Measurements from ENCODE around the gene DERL3.
"Not testable (repeated sequence)": the region's sequence is repeated elsewhere in the genome, so short reads cannot be mapped to it uniquely, and the experiment has no call there.

DERL3 gene

GRCh38 chr22:23838681-23839468 lies at the start of gene DERL3:
Gene DERL3 (minus strand): TSS chr22:23839006. CDS start chr22:23838987, 19 bp downstream.
- peak; percentile 95 for DNase-seq (ENCODE audit: low read depth, low spot score)

GRCh38 chr22:23884140-23884539 lies 45.3 kb upstream of the DERL3 start:
- no peak for DNase-seq (ENCODE audit: low read depth, low spot score)

DNA sequence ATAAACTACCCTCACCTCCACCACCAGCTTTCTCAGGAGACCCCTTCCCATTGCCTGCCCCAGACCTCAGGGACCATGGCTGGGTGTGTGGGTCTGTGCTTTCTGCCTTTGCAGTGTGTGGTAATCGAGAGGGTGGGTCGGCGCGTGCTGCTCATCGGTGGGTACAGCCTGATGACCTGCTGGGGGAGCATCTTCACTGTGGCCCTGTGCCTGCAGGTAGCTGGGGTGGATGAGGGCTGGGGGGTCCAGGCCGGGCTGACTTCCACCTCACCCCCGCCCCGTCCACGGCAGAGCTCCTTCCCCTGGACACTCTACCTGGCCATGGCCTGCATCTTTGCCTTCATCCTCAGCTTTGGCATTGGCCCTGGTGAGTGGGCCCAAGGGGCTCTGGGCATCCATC lies 44.9 kb upstream of the DERL3 start:
- DNase-seq (ENCODE audit: low read depth, low spot score), result no peak

GRCh38 chr22:23882370-23882769 lies 43.6 kb upstream of the DERL3 start:
- no peak for DNase-seq (ENCODE audit: low read depth, low spot score)

GRCh38 chr22:23878219-23878618 lies 39.4 kb upstream of the DERL3 start:
- no peak for DNase-seq (ENCODE audit: low read depth, low spot score)

GRCh38 chr22:23877566-23877965 lies 38.8 kb upstream of the DERL3 start:
- no peak for DNase-seq (ENCODE audit: low read depth, low spot score)

DNA sequence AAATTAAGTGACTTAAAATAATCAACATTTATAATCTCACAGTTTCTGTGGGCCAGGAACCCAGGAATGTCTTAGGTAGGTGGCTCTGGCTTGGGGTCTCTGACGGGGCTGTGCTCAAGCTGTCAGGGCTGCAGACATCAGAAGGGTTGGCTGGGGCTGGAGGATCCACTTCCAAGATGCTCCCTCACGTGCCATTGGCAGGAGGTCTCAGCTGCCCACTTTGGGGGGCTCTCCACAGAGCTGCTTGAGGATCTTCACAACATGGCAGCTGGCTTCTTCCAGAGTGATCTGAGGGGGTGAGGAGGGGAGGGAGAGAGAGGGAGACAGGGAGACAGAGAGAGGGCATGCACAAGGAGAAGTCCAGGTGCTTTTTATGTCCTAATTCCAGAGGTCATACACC lies 37.0 kb upstream of the DERL3 start:
- no peak for DNase-seq (ENCODE audit: low read depth, low spot score)

GRCh38 chr22:23874871-23875270 lies 36.1 kb upstream of the DERL3 start:
- no peak for DNase-seq (ENCODE audit: low read depth, low spot score)

DNA sequence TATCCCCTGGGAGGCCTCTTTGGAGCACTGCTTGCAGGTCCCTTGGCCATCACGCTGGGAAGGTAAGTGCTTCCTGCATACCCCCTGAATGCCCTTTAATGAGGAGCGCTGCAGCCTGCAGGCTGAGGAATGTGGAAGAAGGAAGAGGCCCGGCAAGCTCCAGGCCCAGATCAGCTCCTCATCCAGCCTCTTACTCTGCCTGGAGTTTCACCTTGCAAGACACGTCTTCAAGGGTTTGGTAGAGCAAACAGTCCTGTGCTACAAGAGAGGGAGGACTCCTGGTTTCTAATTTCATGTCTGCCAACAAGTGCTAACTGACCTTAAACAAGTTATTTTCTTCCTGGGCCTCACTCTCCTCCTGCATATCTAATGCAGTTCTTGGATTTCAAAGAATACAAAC lies 29.8 kb upstream of the DERL3 start:
- DNase-seq (ENCODE audit: low read depth, low spot score), result no peak

DNA sequence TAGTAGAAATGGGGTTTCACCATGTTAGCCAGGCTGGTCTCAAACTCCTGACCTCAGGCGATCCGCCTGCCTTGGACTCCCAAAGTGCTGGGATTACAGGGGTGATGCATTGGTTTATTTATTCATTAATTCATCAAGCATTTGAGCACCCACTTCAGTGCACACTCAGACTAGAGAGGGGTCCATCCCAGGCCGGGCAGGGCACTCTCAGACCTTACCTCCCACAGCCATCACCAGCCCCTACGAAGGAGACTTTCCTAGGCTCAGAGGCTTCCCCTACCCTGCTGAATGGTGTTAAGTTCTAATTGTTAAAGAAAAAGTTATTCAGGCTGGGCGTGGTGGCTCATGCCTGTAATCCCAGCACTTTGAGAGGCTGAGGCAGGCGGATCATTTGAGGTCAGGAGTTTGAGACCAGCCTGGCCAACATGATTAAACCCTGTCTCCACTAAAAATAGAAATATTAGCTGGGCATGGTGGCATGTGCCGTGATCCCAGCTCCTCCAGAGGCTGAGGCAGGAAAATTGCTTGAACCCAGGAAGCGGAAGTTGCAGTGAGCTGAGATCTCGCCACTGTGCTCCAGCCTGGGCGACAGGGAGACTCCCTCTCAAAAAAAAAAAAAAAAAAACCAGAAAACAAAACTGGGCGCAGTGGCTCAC lies 25.8 kb upstream of the DERL3 start:
- not testable (repeated sequence) for DNase-seq (ENCODE audit: low read depth, low spot score)

DNA sequence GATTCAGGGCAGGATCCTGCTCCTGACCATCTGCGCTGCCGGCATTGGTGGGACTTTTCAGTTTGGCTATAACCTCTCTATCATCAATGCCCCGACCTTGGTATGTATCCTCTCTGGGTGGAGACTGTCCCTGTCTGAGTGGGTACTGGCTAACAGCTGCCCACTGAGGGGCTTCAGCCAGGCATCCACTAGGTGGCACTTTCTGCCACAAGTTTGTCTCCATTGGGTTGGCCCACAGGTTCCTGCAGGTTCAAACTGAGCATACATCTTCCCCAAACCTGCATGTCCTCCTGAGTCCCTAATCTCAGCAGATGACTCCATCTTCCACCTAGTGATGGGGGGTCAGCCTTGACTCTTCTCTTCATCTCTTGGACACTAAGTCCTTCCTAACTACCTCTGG lies 23.3 kb upstream of the DERL3 start:
- no peak for DNase-seq (ENCODE audit: low read depth, low spot score)

DNA sequence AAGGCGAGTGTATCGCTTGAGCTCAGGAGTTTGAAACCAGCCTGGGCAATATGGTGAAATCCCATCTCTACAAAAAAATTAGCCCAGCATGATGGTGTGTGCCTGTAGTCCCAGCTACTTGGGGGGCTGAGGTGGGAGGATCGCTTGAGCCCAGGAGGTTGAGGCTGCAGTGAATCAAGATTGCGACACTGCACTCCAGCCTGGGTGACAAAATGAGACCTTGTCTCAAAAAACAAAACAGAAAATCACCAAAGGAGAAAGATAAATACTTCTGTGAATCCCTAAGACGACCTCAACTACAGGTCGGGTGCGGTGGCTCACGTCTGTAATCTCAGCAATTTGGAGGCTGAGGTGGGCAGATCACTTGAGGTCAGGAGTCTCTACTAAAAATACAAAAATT lies 21.4 kb upstream of the DERL3 start:
- not testable (repeated sequence) for DNase-seq (ENCODE audit: low read depth, low spot score)

DNA sequence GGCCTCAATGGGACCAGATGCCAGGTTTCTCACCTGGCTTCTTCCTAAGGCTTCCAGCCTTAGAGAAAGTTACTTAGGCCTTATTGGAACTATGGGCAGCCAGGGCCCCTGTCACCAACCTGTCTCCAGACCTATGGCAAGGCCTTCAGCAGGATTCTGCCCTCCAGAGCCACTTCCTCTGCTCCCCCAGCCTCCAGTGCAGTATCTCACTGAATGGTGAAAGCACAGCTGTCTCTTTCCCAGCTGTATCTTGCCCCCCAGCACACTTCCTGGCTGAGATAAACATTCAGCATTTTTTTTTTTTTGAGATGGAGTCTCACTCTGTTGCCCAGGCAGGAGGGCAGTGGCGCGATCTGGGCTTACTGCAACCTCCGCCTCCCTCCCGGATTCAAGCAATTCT lies 20.4 kb upstream of the DERL3 start:
- no peak for DNase-seq (ENCODE audit: low read depth, low spot score)

- no peak for DNase-seq (ENCODE audit: low read depth, low spot score)
Observed at GRCh38 chr22:23858484-23858815, 19.6 kb upstream of the DERL3 start.

DNA sequence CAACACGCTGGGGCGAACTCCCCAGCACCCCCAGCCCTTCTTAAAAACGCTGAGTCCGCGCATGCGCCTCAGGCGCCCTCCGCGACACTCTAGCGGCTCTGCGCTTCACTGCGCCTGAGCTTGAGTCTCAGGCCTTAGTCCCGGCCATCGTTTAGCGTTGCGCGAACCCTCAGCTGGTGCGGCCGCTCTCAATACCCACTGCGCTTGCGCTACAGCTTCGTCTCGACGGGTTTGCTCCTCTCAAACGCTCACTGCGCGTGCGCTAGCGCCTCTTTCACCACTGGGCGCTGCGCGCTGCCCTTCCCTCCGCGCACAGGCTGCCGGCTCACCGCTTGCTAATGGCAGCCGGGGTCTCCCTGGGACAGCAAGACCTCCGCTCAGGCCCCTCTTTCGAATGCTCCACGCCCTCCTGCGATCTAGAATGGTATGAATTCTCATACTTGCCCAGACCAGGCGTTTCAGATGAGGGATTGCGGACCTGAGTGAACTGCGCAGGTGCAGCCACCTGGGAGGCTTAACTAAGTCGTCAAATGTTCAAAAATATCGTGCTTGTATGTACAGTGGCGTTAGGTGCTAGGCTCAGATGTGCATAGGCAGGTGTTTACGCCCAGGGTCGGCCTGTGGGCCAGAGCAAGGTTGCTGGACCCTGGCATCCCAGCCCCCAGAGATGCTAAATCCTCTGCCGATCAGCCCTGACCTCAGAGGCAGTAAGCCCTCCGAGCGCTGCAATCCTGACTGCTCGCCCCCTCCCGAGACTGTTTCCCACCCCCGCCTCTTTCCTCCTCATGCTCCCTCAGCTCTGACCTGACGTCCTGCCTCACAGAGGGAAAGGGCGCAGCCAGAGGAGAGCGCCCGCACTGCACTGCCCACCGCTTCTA lies 19.0 kb upstream of the DERL3 start, which contains the start of gene SLC2A11:
SLC2A11 (plus strand) TSS at position 270 of the 878 bp plus-strand sequence; CDS start at position 395, 125 bp downstream.
- peak; percentile 87 for DNase-seq (ENCODE audit: low read depth, low spot score)

DNA sequence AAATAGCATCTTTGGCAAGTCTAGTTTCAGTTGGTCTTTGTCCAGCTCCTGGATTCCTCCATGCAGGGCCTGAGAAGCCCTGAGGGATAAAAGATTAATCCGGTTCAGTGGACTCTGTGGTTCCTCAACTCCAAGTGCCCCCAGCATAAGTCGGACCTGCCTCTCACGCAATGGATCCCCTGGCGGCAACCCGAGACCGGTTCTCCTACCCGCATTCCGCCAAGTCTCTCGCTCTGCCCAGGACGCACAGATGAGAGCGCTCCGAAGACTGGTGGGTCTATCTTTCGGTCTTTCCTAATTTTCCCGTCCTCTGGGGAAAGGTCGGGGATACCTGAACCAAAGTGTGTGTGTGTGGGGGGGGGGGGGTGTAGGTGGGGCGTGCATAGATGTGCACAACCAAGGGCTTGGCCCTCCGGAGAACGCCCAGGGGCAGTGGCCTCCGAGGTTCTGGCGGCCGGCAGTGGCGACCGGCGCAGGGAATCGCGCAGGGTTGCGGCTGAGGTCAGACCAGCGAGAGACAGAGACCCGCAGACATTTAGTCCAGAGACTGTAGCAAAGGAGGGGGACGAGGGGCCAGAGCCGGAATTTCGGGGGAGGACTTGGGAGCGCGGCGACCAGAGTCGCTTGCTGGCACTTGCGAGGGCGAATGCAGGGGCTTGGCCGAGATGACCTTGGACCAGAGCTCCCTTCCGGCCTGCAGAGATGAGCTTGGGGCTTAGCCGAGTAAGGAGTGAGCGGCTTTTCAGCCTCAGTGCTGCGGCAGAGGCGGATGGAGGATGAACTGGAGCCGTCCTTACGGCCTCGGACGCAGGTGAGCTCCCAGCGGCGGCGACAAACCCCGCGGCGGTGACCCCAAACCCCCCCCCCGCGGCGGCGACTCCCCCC lies 18.2 kb upstream of the DERL3 start:
- DNase-seq (ENCODE audit: low read depth, low spot score), result no peak

DNA sequence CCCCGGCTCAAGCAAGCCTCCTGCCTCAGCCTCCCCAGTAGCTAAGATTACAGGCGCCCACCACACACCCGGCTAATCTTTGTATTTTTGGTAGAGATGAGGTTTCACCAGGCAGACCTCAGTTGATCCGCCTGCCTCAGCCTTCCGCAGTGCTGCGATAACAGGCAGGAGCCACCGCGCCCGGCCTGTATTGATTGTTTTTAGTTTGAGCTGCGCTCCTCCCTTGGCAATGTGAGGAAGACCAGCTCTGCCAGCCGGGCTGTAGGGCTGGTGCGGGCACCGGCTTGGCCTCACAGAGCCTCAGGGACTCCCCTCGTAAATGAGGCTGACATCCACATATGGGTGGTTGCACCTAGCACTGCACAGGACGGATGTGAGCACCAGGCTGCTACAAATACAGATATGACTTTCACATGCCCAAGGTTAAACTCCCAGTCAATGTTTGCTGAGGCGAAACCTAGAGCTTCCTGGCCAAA lies 11.4 kb upstream of the DERL3 start:
- no peak for DNase-seq (ENCODE audit: low read depth, low spot score)

DNA sequence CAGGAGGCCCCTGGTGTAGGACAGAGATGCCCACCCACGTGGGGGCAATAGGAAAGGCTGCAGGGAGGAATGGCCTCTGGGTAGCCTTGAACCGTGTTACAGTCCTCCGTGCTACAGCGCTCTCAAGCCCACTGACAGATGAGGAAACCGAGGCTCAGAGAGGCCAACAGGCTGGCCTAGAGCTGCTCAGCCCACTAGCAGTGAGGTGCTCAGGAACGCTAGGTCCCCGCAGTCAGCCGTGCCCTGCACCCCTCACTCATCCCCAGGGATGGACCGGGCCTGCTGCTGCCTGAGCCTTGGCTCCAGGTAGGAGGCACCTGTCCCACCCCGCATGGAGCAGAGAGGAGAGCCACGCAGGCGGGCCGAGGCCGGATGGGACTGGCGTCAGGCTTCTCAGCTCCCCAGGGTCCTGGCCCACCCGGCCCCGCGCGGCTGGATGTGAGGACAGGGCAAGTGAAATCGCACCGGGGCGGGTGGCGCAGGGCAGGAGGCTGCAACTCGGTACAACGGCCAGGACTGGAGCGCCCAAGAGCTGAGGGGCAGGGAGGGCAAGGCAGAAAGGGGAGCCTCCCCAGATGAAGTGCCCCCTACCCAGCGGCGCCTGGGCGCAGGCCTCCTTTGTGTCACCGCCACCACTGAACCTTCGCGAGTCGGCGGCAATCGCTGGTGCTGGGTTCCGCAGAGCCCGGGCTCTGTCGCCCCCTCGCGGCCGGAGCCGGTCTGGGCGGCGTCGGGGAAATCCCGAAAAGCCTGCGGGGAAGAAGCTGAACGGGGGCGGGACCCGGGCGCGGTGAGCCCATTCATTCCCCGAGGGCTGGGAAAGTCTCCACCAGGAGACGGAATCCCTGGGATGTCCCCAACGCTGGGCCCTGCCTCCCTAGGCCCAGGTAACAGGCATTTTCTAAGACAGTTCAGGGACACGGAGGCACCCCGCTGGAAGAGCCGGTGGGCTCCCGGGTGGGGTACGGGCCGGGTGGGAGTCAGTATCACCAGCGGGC lies 10.5 kb upstream of the DERL3 start:
- DNase-seq (ENCODE audit: low read depth, low spot score), result no peak

DNA sequence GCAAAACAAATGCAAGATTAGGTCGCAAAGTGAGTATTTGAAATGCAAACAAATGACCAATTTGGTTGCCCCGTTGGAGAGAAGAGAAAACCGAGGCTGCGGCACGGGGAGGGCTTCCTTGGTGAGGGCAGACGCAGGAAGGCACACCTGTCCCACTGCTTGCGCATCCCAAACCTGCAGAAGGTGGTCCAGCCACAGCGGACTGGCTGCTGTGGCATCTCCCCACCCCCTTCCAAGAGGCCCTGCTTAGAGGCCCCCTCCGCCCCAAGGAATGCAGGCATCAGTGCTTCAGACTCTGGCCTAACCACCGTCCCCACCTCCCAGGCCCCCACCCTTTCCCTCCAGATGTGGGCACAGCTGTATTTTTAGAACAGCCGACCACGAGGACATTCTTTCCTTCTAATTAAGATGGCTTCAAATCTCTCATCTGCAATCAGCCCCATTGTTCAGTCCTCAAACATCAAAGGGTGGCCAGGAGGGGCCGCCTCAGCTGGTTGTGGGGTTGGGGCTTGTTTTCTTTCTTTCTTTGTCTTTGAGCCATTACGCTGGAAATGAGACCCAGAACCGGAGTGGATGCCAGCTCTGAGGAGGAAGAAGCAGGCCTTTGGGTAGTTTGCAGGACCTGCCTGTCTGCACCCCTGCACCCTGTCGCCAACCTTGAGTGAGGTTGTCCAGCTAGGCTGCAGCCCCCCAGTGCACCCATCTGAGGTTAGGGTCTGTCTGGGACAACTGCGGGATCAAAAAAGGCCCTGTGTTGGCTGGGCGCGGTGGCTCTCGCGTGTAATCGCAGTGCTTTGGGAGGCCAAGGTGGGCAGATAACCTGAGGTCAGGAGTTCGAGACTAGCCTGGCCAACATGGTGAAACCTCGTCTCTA lies 9.4 kb upstream of the DERL3 start:
- no peak for DNase-seq (ENCODE audit: low read depth, low spot score)
